Left lung (tissue), 10 donors: ENCODE results near the gene PRDM5. TPM values are rescaled to one million over a fixed set of nuclear protein-coding genes. Genes with fewer than 3 reads are reported as not detected.
"Not testable (repeated sequence)": the region's sequence is repeated elsewhere in the genome, so short reads cannot be mapped to it uniquely, and the experiment has no call there.

Experiments used
- ATAC-seq: fragments of 200-7000 bp; cut with Tn5 transposase; one replicate; pipeline ENCODE4 v1.9.1; 2020; ENCODE audit warnings: moderate library complexity
- DNase-seq, 4 donors: peaks; one replicate each; pipeline ENCODE4 v3.0.0-alpha.2; 2013 to 2020
- H3K27ac ChIP-seq, 2 donors: fragments of 200-600 bp; sonication (generic) in 1 of 2; one replicate each; pipeline versions ENCODE4 v1.5.0 to v1.8.0; 2020 to 2021
- H3K27me3 ChIP-seq, 2 donors: fragments of 200-600 bp; sonication (generic) in 1 of 2; one replicate each; pipeline versions ENCODE4 v1.5.0 to v1.8.0; 2020 to 2021
- H3K36me3 ChIP-seq, 2 donors: fragments of 200-600 bp; sonication (generic) in 1 of 2; one replicate each; pipeline versions ENCODE4 v1.5.0 to v1.8.0; 2020 to 2021
- H3K4me1 ChIP-seq, 2 donors: fragments of 200-600 bp; one replicate each; pipeline ENCODE4 v1.8.0; 2021
- H3K4me3 ChIP-seq, 2 donors: fragments of 200-600 bp; sonication (generic) in 1 of 2; one replicate each; pipeline versions ENCODE4 v1.5.0 to v1.8.0; 2020 to 2021; ENCODE audit warnings: mild to moderate bottlenecking in 1 of 2
- H3K9me3 ChIP-seq, 2 donors: fragments of 200-600 bp; sonication (generic) in 1 of 2; one replicate each; pipeline versions ENCODE4 v1.5.0 to v1.8.0; 2020 to 2021
- CTCF ChIP-seq, 2 donors: fragments of 200-600 bp; sonication (generic) in 1 of 2; IDR thresholded peaks; one replicate each; pipeline versions ENCODE4 v1.5.0 to v1.8.0; 2021; ENCODE audit warnings: antibody characterized with exemption in 2 of 2
- intact Hi-C, 2 donors: fragments of 100-400 bp; cut with DNase I; formaldehyde crosslinking; loops; one replicate each; pipeline versions ENCODE4 v1.11.2 to v1.14.2; 2022
- polyA plus RNA-seq, 6 donors: library from polyadenylated mRNA; unstranded; fragments of 120-200 nt; gene quantifications; one replicate each; pipeline ENCODE4 v1.2.1, GENCODE V29; 2013; ENCODE audit not compliant: insufficient read length in 6 of 6
- total RNA-seq, 2 donors: library from RNA; stranded (reverse); fragmentation: NEBNext Ultra II Directional; extraction: Animal tissue kit (Norgen Biotek cat#: 25700); gene quantifications; one replicate each; pipeline ENCODE4 v1.2.1, GENCODE V29; 2021
- donor health status: DM: no; HTN: yes; CAD: no.
- donor health status: DM: no; HTN: no; CAD: no.

The PRDM5 gene
- total and polyA plus RNA-seq, 8 donors: 12.1 to 35.1 (median 30.3) TPM

GRCh38 chr4:120653804-120654573, 268.5 kb downstream of the PRDM5 start:
- Histone ChIP-seq H3K27me3 (no peaks in the 10 kb centered on the region), H3K27ac (no peak overlapping the region), H3K4me1 (no peaks in the 10 kb centered on the region), H3K4me3 (no peak overlapping the region), H3K9me3 (no peaks in the 10 kb centered on the region), H3K36me3 (no peaks in the 10 kb centered on the region)
- no peak for TF ChIP-seq CTCF (IDR thresholded peaks at IDR 0.05)
- ATAC-seq (no peak), DNase-seq (no peak)
- intact Hi-C loops: no loop called here

- ATAC-seq, H3K4me1 ChIP-seq, DNase-seq, H3K27ac ChIP-seq, H3K27me3 ChIP-seq, intact Hi-C loops, H3K36me3 ChIP-seq, H3K4me3 ChIP-seq, H3K9me3 ChIP-seq: not testable (repeated sequence)
Measured at GRCh38 chr4:120648336-120648735, 274.2 kb downstream of the PRDM5 start.

Other genes with a start within 250 kb of the PRDM5 start
- 100 to 1,000 TPM; 143 to 489 TPM for gene NDNF, start 149.8 kb upstream of the PRDM5 start, total RNA-seq
- 100 to 1,000 TPM; 141 to 231 (median 193) TPM for gene NDNF, start 149.8 kb upstream of the PRDM5 start, polyA plus RNA-seq
- 1 to 10 TPM in 1 of 2 donors, under 1 TPM in 1; 0.99 to 8.8 TPM for gene TNIP3, start 241.6 kb upstream of the PRDM5 start, total RNA-seq
- gene TNIP3, start 241.6 kb upstream of the PRDM5 start, polyA plus RNA-seq: 1 to 10 TPM in 5 of 6 donors, under 1 TPM in 1; 0.75 to 1.8 (median 1.3) TPM